GM23248 (cell line): ENCODE results near the gene LIN7C. TPM values are rescaled to one million over a fixed set of nuclear protein-coding genes. Genes with fewer than 3 reads are reported as not detected.

ENCODE experiments used
- DNase-seq: peaks from one replicate; pipeline ENCODE4 v3.0.0-alpha.2; 2015
- H2AFZ ChIP-seq: fragments of 200-600 bp; sonication (generic); 2 replicates; pipeline ENCODE4 v1.6.1; 2016; ENCODE audit warnings: antibody characterized with exemption
- H3F3A ChIP-seq: fragments of 200-600 bp; sonication (generic); 2 replicates; pipeline ENCODE4 v1.6.1; 2016; ENCODE audit warnings: mild to moderate bottlenecking, antibody characterized with exemption, mixed run types; ENCODE audit not compliant: insufficient read depth
- H3K27ac ChIP-seq: fragments of 200-600 bp; sonication (generic); 2 replicates; pipeline ENCODE4 v1.5.1; 2016; ENCODE audit warnings: mild to moderate bottlenecking
- H3K27me3 ChIP-seq: fragments of 200-600 bp; sonication (generic); replicated peaks from 2 replicates; pipeline ENCODE4 v1.6.1; 2016; ENCODE audit warnings: mild to moderate bottlenecking; ENCODE audit not compliant: insufficient read depth
- H3K36me3 ChIP-seq: fragments of 200-600 bp; sonication (generic); 2 replicates; pipeline ENCODE4 v1.6.1; 2016; ENCODE audit warnings: low read depth, mild to moderate bottlenecking
- H3K4me1 ChIP-seq: fragments of 200-600 bp; sonication (generic); 2 replicates; pipeline ENCODE4 v1.6.1; 2016; ENCODE audit warnings: mild to moderate bottlenecking; ENCODE audit not compliant: insufficient read depth
- H3K4me2 ChIP-seq: fragments of 200-600 bp; sonication (generic); one replicate; pipeline ENCODE4 v1.6.1; 2016; ENCODE audit warnings: mild to moderate bottlenecking; ENCODE audit not compliant: unreplicated experiment
- H3K4me3 ChIP-seq: fragments of 200-600 bp; sonication (generic); 2 replicates; pipeline ENCODE4 v1.5.1; 2016; ENCODE audit warnings: mild to moderate bottlenecking
- H3K79me2 ChIP-seq: fragments of 200-600 bp; sonication (generic); 2 replicates; pipeline ENCODE4 v1.6.1; 2016; ENCODE audit warnings: mild to moderate bottlenecking; ENCODE audit not compliant: insufficient read depth
- H3K9ac ChIP-seq: fragments of 200-600 bp; sonication (generic); 2 replicates; pipeline ENCODE4 v1.6.1; 2016; ENCODE audit warnings: mild to moderate bottlenecking
- H3K9me2 ChIP-seq: fragments of 200-600 bp; sonication (generic); 2 replicates; pipeline ENCODE4 v1.6.1; 2016; ENCODE audit warnings: mixed run types, mild to moderate bottlenecking, moderate library complexity; ENCODE audit not compliant: insufficient read depth
- H3K9me3 ChIP-seq: fragments of 200-600 bp; sonication (generic); one replicate; pipeline ENCODE4 v1.6.1; 2017; ENCODE audit warnings: low read depth
- H4K20me1 ChIP-seq: fragments of 200-600 bp; sonication (generic); 2 replicates; pipeline ENCODE4 v1.6.0; 2016; ENCODE audit not compliant: insufficient read depth
- EZH2 ChIP-seq: fragments of 200-600 bp; sonication (generic); IDR thresholded peaks from 2 replicates; pipeline ENCODE4 v1.6.1; 2018; ENCODE audit warnings: antibody characterized with exemption, mild to moderate bottlenecking; ENCODE audit not compliant: insufficient read depth, poor library complexity, severe bottlenecking
- EZH2phosphoT487 ChIP-seq: fragments of 200-600 bp; sonication (generic); IDR thresholded peaks from 2 replicates; pipeline ENCODE4 v1.6.1; 2018; ENCODE audit warnings: antibody characterized with exemption, moderate library complexity, mild to moderate bottlenecking, low read depth; ENCODE audit not compliant: insufficient read depth
- WGBS, 2 experiments: methylation state at CpG; one replicate each; pipeline ENCODE4 v1.1.6; 2015 to 2017; ENCODE audit warnings: low lambda C conversion rate in 2 of 2, low coverage in 1 of 2; ENCODE audit errors: missing lambda C conversion rate in 2 of 2; 5-methylcytosine and 5-hydroxymethylcytosine counted together
- in situ Hi-C: fragments of 300-500 bp; cut with MboI; formaldehyde crosslinking; loops from 2 replicates; pipeline ENCODE4 v1.15.0; 2020
- polyA plus RNA-seq: library from polyadenylated mRNA; unstranded; fragments of >200 nt; fragmentation: Nextera tagmentation; extraction: Ambion mirVana; gene quantifications from 2 replicates; pipeline ENCODE4 v1.2.1, GENCODE V29; 2016
- total RNA-seq: library from RNA; depleted of rRNA; stranded (reverse); fragments of >200 nt; shearing (Covaris generic); gene quantifications from 2 replicates; pipeline ENCODE4 v1.2.3, GENCODE V29; 2014

The LIN7C gene
- total and polyA plus RNA-seq, 2 experiments from 2014 or later = 43.0 to 47.0 TPM

DNA sequence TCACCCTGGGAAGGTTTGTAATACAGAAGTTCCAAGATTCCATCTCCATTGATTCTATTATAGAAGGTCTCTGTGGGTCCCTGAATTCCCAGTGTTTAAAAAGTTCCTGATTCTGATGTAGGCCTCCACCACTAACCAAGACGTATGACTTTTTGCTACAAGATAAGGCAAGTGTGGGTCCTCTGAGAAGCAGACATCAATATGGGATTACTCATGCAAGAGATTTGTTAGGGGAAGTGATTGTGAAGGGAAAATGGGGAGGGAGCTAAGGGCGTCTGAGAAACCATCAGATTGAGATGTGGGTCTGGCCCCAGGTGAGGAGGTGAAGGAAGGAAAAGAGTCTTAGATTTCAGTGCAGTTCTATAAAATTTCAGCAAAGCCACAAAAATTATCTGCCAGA, 23.8 kb downstream of the LIN7C start:
- Histone ChIP-seq H3K4me3 (no peak overlapping the region), H4K20me1 (no peaks in the 10 kb centered on the region), H3K27me3 (no peaks in the 10 kb centered on the region), H3K9me2 (no peaks in the 10 kb centered on the region), H3K79me2 (no peaks in the 10 kb centered on the region), H3K9me3 (no peaks in the 10 kb centered on the region), H3K27ac (no peak overlapping the region), H3K36me3 (no peaks in the 10 kb centered on the region), H3F3A (0 out of 2 replicates have a peak, but pooled peaks cover 1% of the 10 kb centered on the region), H3K9ac (no peak overlapping the region), H2AFZ (no peak overlapping the region), H3K4me2 (no peak overlapping the region), H3K4me1 (peaks cover 4% of the 10 kb centered on the region; the same call in 1 of the 2 replicates)
- no peak for TF ChIP-seq EZH2
- no peak for TF ChIP-seq EZH2phosphoT487
- no peak for DNase-seq
- WGBS, 2 experiments = 94 to 96% methylated on average over 2 of the region's 2 CpGs
- in situ Hi-C loops = loop anchor here (10.0 to 25.0 kb wide), 3 partner anchors 495 to 1170 kb away; partner anchors contain the start of gene FIBIN

DNA sequence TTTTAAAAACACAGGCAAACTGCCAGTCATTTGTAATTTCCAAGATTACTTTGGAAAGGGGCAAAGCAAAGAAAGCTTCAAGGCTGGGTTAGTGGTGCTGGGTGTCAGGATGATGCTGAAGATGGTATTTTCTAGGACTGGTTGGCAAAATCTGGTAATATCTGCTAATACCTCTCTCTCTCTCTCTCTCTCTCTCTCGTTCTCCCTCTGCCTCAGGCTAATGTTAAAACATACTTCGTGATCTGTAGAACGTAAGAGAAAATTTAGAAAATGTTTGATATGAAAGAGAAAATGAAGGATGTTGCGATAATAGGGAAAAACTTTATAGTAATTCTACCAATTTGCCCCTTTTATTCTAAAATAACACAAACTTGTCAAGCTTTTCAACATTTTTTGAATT, 24.6 kb downstream of the LIN7C start:
- Histone ChIP-seq H3K4me2 (no peak overlapping the region), H3K79me2 (no peaks in the 10 kb centered on the region), H3K9ac (no peak overlapping the region), H3K27ac (no peak overlapping the region), H3K27me3 (no peaks in the 10 kb centered on the region), H3K9me3 (no peaks in the 10 kb centered on the region), H3K4me1 (peaks cover 4% of the 10 kb centered on the region; the same call in 1 of the 2 replicates), H3K9me2 (no peaks in the 10 kb centered on the region), H2AFZ (no peak overlapping the region), H3F3A (no peaks in the 10 kb centered on the region), H4K20me1 (no peaks in the 10 kb centered on the region), H3K4me3 (no peak overlapping the region), H3K36me3 (no peaks in the 10 kb centered on the region)
- no peak for TF ChIP-seq EZH2phosphoT487
- no peak for TF ChIP-seq EZH2
- 84 to 87% methylated on average over 4 of the region's 4 CpGs for WGBS, 2 experiments
- in situ Hi-C loops = loop anchor here (10.0 to 25.0 kb wide), 3 partner anchors 495 to 1170 kb away; partner anchors contain the start of gene FIBIN
- no peak for DNase-seq

DNA sequence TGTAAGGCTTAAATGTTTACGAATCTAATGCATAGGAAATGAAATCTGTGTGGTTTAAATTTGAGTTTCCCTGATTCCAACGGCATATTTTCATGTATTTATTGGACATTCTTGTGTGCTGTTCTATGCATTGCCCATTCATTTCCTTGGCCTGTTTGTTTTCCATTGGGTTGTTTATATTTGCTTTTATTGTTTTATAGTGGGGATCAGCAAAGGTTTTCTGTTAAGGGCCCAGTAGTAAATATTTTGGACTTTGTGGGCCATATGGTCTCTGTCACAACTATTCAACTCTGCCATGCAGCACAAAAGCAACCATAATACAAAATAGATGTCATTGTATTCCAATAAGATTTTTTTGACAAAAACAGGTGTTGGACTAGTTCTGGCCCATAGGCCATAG, 28.7 kb downstream of the LIN7C start:
- in situ Hi-C loops = loop anchor here (5.0 to 25.0 kb wide), 3 partner anchors 291 to 1166 kb away; partner anchors contain the start of gene FIBIN
- Histone ChIP-seq H3K4me2 (no peak overlapping the region), H3K79me2 (no peaks in the 10 kb centered on the region), H3K27me3 (no peaks in the 10 kb centered on the region), H3K4me3 (no peak overlapping the region), H3K27ac (no peak overlapping the region), H3F3A (peaks cover 6% of the 10 kb centered on the region; the same call in 1 of the 2 replicates), H3K4me1 (peaks cover 5% of the 10 kb centered on the region; the same call in 1 of the 2 replicates), H4K20me1 (no peaks in the 10 kb centered on the region), H3K36me3 (no peaks in the 10 kb centered on the region), H3K9me3 (no peaks in the 10 kb centered on the region), H3K9me2 (no peaks in the 10 kb centered on the region), H2AFZ (no peak overlapping the region), H3K9ac (no peak overlapping the region)
- WGBS, 2 experiments = 96 to 97% methylated on average over 2 of the region's 2 CpGs
- no peak for DNase-seq
- TF ChIP-seq EZH2phosphoT487 = no peak
- TF ChIP-seq EZH2 = no peak

DNA sequence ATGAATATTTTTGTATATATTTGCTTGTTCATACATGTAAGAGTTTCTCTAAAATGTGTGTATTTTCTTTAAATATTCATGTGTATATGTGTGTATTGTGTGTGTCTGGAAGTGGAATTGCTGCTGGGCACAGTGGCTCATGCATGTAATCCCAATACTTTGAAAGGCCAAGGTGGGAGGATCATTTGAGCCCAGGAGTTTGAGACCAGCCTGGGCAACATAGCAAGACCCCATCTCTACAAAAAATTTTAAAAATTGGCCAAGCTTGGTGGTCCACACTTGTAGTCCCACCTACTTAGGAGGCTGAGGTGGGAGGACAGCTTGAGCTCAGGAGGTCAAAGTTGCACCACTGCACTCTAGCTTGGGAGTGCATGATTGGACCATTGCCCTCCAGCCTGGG, 29.3 kb downstream of the LIN7C start:
- H3K9me2 ChIP-seq = no peaks in the 10 kb centered on the region
- in situ Hi-C loops = loop anchor here (5.0 to 25.0 kb wide), 3 partner anchors 290 to 1165 kb away; partner anchors contain the start of gene FIBIN
- no peak for DNase-seq

More for the DNA sequence above, 29.3 kb downstream of the LIN7C start:
- Histone ChIP-seq H3K36me3 (no peaks in the 10 kb centered on the region), H3K9ac (no peak overlapping the region), H3K27me3 (no peaks in the 10 kb centered on the region), H2AFZ (no peak overlapping the region), H3K4me1 (peaks cover 5% of the 10 kb centered on the region; the same call in 1 of the 2 replicates), H4K20me1 (no peaks in the 10 kb centered on the region), H3K4me3 (no peak overlapping the region), H3K79me2 (no peaks in the 10 kb centered on the region), H3K27ac (no peak overlapping the region), H3F3A (peaks cover 6% of the 10 kb centered on the region; the same call in 1 of the 2 replicates), H3K9me3 (no peaks in the 10 kb centered on the region), H3K4me2 (no peak overlapping the region)
- TF ChIP-seq EZH2phosphoT487 (no peak), EZH2 (no peak)
